Activated CD8-positive, alpha-beta memory T cell treated with anti-CD3 and anti-CD28 coated beads for 1 hour (primary cell): ENCODE data around the gene RCSD1.
"Not testable (repeated sequence)": the region's sequence is repeated elsewhere in the genome, so short reads cannot be mapped to it uniquely, and the experiment has no call there.

Source experiments
- DNase-seq, 2 donors: peaks; one replicate each; pipeline ENCODE4 v3.0.0-alpha.2; 2020; ENCODE audit warnings: low read depth in 1 of 2; ENCODE audit errors: extremely low read depth in 1 of 2

The RCSD1 gene

DNA sequence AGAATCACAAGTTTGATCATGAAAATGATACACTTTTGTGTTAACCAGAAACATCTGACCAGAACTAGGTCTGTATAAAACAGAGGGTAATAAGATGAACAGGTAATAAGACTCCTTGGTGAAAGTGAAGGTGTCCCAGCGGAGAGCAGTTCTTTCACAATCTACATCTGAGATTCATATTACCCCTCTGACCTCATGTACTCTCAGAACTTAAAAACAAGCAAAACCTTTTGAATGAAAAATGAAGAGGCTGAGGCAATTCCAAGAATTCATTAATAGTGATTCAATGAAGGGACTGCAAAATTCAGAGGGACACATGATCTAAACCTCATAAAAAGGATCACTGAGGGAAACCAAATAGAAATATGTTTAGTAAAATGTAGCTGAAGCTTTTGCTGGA is 80.8 kb downstream of the RCSD1 start:
- no peak for DNase-seq

DNA sequence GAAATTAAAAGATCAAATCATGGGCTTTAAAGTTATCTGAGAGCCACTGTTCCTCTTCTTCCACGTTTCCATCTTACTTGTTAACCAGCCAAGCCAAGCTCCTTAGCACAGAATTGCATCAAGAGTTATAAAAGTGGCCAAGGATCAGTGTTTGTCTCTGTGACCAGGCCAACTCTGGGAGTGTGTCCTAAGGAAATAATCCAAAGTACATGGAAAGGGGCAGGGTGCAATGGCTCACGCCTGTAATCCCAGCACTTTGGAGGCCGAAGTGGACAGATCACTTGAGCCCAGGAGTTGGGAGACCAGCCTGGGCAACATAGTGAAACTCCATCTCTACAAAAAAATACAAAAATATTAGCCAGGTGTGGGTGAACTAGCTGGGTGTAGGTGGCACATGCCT is 81.8 kb downstream of the RCSD1 start:
- no peak for DNase-seq

DNA sequence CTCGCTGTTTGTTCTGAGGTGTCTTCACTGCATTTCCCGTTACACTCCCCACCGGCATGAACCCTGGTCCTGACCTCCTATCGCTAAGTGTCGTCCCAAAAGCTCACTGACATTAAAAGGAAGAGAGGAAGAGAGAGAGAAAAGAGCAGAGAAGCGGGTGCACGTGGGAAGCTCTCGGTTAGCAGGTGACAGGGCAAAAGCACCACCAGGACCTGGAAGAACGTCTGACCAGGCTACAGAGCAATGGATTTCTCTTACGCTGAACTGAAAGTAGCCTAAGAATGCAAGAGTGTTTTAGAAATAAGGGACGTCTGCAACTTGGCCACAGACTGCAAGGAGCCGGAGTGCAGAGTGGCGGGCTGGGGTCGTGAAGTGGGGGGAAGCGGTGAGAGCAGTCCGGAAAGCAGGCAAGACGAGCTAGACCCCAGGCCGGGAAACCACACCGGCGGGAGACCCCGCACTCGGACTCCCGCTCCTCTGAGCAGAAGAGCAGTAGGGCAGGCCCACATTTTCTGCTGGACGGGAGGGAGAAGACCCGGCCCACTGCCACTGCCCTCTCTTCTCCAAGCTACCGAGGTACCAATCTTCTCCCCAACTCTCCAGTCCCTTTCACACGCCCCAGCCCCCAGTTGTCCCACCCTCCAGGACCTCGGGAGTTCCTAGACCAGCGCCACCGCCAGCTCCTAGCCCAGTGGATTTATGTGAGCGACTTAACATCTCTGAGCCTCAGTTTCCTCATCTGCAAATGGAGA is 83.5 kb downstream of the RCSD1 start:
- DNase-seq = no peak

- peak in 1 of 2 donors; percentile 58 for DNase-seq
These were observed 84.0 kb downstream of the RCSD1 start for GRCh38 chr1:167714098-167714438.

DNA sequence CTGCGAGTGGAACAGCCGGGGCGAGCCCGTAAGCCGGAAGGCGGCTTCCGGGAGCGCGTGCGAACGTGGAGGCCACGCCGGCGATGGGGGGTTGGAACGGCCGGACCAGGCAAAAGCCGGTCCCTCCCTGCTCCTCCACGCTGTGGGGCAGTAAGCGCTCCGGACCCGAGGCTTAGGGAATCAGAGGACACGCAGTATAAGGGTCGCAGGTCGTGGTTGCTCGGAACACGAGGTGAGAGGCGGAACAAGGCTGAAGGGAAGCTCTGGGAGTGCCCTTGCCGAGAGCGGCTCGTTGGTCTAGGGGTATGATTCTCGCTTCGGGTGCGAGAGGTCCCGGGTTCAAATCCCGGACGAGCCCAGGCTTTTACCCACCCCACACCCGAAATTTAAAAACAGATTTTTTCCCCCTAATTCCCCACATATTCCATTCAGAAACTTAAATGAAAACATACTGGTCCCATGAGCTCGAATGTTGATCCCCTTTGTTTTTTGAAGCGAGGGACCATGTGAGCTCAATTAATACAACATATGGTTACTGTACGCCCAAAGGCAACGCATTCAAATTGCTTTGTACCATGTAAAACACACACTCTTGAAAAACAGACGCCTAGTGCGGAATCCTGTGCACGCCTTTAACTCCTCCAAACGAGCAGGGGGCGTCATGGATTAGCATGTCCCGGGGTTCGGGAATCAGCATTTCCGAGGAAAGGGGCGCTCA is 84.6 kb downstream of the RCSD1 start:
- peak; percentile 61 to 80 for DNase-seq

GRCh38 chr1:167715157-167715999 is 85.3 kb downstream of the RCSD1 start:
- DNase-seq = peak; percentile 67 to 71

- DNase-seq = no peak
These were observed 85.9 kb downstream of the RCSD1 start for GRCh38 chr1:167716000-167716271.

- DNase-seq = no peak
These were observed 87.3 kb downstream of the RCSD1 start for GRCh38 chr1:167717351-167717750.

DNA sequence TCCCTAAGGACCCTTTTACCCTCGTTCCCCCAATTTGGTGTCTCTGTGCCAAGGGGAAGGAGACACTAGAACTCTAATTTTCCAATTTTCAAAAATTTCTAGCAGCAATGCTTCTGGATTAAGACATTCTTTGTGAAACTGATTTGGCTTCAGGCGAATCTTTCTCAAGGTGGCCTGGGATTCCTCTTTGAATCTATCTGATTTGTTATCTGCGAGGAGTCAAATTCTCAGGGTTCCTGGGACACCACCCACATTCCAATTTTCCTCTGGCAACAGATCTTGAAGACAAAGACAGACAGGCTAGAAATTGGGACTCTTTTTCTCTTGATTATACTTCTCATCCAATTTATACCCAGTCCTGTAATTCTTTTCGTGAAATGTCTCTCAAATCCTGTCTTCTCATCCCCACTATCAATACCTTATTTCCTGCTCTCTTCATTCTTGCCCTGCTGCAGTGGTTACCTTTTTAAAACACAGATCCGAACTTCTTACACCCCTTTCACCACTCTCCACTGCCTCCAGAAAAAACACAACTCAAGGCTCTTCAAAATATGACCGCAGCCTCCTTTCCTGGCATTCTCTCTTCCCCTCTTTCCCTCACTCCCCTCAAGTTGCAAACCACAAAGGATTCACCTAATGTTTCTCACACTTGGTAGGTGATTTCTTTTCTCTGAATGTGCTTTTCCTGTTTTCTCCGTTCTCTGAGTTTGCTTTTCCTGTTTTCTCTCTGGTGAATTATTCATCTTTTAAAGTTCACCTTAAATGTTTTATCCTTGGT is 89.1 kb downstream of the RCSD1 start:
- no peak for DNase-seq

DNA sequence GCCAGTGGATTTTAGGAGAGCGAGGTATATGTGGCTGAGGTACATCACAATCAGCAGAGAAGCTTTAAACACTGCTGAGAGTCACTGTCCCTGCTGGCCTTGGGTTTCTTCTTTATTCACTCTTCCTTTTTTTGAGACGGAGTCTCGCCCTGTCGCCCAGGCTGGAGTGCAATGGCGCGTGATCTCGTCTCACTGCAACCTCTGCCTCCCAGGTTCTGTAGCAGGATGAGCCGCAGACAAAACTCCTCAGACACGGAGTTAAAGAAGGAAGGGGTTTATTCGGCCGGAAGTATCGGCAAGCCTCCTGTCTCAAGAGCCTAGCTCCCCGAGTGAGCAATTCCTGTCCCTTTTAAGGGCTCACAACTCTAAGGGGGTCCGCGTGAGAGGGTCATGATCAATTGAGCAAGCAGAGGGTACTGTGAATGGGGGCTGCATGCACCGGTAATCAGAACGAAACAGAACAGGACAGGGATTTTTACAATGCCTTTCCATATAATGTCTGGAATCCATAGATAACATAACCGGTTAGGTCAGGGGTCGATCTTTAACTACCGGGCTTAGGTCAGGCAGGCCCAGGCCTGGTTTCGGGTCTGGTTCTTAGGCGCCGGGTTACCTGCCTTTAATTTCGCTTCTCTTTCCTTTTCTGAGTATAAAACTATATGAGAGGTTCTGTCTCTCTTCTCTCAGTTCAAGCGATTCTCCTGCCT is 89.8 kb downstream of the RCSD1 start:
- DNase-seq = not testable (repeated sequence)

- no peak for DNase-seq
These were observed 91.1 kb downstream of the RCSD1 start for GRCh38 chr1:167720965-167721616.

- peak; percentile 85 to 88 for DNase-seq
These were observed 91.7 kb downstream of the RCSD1 start, which contains the start of gene MPZL1 for GRCh38 chr1:167721617-167722151. MPZL1 (plus strand) TSS chr1:167721982; CDS start chr1:167722152, 170 bp downstream.

GRCh38 chr1:167722152-167722869 is 92.3 kb downstream of the RCSD1 start:
- no peak for DNase-seq

DNA sequence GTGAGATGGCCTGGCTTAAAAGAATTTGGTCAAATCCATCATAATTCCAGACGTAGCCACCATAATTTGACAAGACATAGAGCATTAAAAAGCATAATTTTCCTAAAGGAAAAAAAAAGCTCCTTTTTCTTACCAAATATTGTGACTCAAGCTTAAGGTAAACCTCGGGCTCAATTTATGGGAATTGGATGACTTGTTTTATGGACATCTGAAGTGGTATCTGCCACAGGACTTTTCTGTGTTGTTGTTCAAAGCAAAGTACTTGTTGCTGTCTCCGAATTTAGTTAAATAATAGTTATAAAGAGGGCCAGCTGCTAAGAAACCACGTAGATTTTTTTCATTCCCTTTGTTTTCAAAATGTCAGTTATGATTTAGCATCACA is 92.8 kb downstream of the RCSD1 start:
- no peak for DNase-seq

- no peak for DNase-seq
These were observed 93.8 kb downstream of the RCSD1 start for GRCh38 chr1:167723707-167724323.

DNA sequence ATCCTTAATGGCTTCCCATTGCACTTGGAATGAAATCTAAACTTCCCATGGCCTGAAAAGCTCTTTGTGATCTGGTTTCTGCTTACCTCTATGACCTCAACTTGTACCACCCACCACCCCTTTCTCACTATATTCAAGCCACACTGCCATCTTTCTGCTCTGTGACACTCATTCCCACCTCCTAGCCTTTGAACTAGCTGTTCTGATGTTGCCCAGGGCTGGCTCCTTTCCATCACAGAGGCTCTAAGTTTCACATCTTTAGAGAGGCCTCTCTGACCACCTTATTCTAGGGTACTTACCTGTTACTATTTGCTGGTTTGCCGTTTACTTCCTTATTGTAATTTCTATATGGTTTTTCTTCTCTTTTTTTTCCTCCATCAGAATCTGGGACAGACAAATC is 96.0 kb downstream of the RCSD1 start:
- DNase-seq = no peak

- no peak for DNase-seq
These were observed 98.9 kb downstream of the RCSD1 start for GRCh38 chr1:167728818-167729410.

DNA sequence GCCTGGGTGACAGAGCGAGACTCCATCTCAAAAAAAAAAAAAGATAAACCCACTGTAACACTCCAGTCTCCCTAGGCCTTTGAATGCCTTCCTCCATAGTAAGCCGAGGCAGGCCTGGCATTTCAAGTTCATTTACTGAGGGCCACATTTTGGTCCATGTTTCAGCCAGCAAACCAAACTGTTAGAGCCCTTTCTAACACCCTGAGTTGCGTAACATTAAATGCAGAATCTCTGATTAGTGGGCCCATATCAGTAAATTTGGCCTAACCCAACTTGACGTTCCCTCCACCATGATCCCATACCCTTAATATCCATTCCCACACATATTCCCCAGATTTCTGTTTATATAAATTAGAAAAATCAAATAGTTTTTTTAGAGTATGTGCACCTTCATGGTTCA is 104.2 kb downstream of the RCSD1 start:
- no peak for DNase-seq
